HEK293T (cell line): Measurements from ENCODE around the gene ACVR2A.
A peak's percentile ranks its signal among the peaks of the same experiment; 100 is the strongest.

Source experiments
- CTCF ChIA-PET: fragments of 350-600 bp; formaldehyde crosslinking; extraction: SDS; loops from one replicate; lab custom pipeline; 2021; ENCODE audit warnings: antibody characterized with exemption, inconsistent platforms; lab: Yijun Ruan, JAX
- POLR2A ChIA-PET: fragments of 350-600 bp; formaldehyde crosslinking; extraction: SDS; loops from one replicate; lab custom pipeline; 2020; ENCODE audit warnings: antibody characterized with exemption, inconsistent platforms; lab: Yijun Ruan, JAX
- DNase-seq: peaks from one replicate; pipeline ENCODE4 v3.0.0; 2012; ENCODE audit warnings: mixed read lengths; ENCODE audit errors: extremely low spot score
- ARNT ChIP-seq: fragments of 450-650 bp; IDR thresholded peaks from 2 replicates; pipeline ENCODE4 v1.6.1; 2017; ENCODE audit warnings: mild to moderate bottlenecking
- BHLHE40 ChIP-seq: fragments of 450-650 bp; IDR thresholded peaks from 2 replicates; pipeline ENCODE4 v1.6.1; 2016; ENCODE audit warnings: mild to moderate bottlenecking, moderate library complexity, borderline replicate concordance
- CTBP1 ChIP-seq: fragments of 450-650 bp; IDR thresholded peaks from 2 replicates; pipeline ENCODE4 v1.6.1; 2016; ENCODE audit warnings: borderline replicate concordance
- ELF4 ChIP-seq: fragments of 450-650 bp; IDR thresholded peaks from 2 replicates; pipeline ENCODE4 v1.6.1; 2017; ENCODE audit warnings: antibody characterized with exemption
- FOXA1 ChIP-seq: fragments of 450-650 bp; IDR thresholded peaks from 2 replicates; pipeline ENCODE4 v1.6.1; 2016; ENCODE audit warnings: mild to moderate bottlenecking
- FOXK2 ChIP-seq: fragments of 450-650 bp; IDR thresholded peaks from 2 replicates; pipeline ENCODE4 v1.6.1; 2016; ENCODE audit warnings: mild to moderate bottlenecking
- FOXM1 ChIP-seq: fragments of 450-650 bp; IDR thresholded peaks from 2 replicates; pipeline ENCODE4 v1.6.1; 2017; ENCODE audit warnings: mild to moderate bottlenecking, borderline replicate concordance
- HDGF ChIP-seq: fragments of 450-650 bp; IDR thresholded peaks from 2 replicates; pipeline ENCODE4 v1.6.1; 2017; ENCODE audit warnings: antibody characterized with exemption, borderline replicate concordance
- L3MBTL2 ChIP-seq: fragments of 450-650 bp; conservative IDR thresholded peaks from 2 replicates; pipeline ENCODE4 v1.6.1; 2016; ENCODE audit warnings: mild to moderate bottlenecking
- LEF1 ChIP-seq: fragments of 450-650 bp; IDR thresholded peaks from 2 replicates; pipeline ENCODE4 v1.6.1; 2017; ENCODE audit warnings: mild to moderate bottlenecking, borderline replicate concordance
- NFRKB ChIP-seq: fragments of 450-650 bp; IDR thresholded peaks from 2 replicates; pipeline ENCODE4 v1.6.1; 2016; ENCODE audit warnings: mild to moderate bottlenecking, moderate library complexity
- SP1 ChIP-seq: fragments of 450-650 bp; IDR thresholded peaks from 2 replicates; pipeline ENCODE4 v1.6.1; 2017
- SUZ12 ChIP-seq: fragments of 450-650 bp; IDR thresholded peaks from 2 replicates; pipeline ENCODE4 v1.6.1; 2016; ENCODE audit warnings: mild to moderate bottlenecking
- TARDBP ChIP-seq: fragments of 450-650 bp; IDR thresholded peaks from 2 replicates; pipeline ENCODE4 v1.6.1; 2016
- ZNF384 ChIP-seq: fragments of 450-650 bp; IDR thresholded peaks from 2 replicates; pipeline ENCODE4 v1.6.1; 2016
- TF ChIP-seq, protein P1 (sequence below): fragments of 450-650 bp; IDR thresholded peaks from 2 replicates; pipeline ENCODE4 v1.6.1; 2016

ACVR2A gene

DNA sequence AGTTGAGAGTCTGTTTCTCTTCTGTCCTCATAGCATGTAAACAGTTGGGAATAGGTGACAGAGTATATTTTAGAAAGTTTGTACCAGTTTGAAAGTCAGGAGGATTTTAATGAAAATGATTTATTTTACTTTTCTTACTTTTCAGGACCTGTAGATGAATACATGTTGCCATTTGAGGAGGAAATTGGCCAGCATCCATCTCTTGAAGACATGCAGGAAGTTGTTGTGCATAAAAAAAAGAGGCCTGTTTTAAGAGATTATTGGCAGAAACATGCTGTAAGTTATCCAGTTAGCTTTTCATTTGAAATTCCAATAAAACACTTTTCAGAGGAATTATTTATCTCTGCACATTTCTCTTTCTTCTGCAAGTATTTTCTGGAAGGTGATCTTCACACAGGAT is 81.1 kb downstream of the ACVR2A start:
- CTCF ChIA-PET: no interaction called here

DNA sequence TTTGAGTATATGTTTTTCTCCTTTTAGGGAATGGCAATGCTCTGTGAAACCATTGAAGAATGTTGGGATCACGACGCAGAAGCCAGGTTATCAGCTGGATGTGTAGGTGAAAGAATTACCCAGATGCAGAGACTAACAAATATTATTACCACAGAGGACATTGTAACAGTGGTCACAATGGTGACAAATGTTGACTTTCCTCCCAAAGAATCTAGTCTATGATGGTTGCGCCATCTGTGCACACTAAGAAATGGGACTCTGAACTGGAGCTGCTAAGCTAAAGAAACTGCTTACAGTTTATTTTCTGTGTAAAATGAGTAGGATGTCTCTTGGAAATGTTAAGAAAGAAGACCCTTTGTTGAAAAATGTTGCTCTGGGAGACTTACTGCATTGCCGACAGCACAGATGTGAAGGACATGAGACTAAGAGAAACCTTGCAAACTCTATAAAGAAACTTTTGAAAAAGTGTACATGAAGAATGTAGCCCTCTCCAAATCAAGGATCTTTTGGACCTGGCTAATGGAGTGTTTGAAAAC is 82.3 kb downstream of the ACVR2A start:
- TF ChIP-seq, protein P1, sequence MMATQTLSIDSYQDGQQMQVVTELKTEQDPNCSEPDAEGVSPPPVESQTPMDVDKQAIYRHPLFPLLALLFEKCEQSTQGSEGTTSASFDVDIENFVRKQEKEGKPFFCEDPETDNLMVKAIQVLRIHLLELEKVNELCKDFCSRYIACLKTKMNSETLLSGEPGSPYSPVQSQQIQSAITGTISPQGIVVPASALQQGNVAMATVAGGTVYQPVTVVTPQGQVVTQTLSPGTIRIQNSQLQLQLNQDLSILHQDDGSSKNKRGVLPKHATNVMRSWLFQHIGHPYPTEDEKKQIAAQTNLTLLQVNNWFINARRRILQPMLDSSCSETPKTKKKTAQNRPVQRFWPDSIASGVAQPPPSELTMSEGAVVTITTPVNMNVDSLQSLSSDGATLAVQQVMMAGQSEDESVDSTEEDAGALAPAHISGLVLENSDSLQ: no peak
- TF ChIP-seq FOXA1 (no peak), ZNF384 (no peak), FOXK2 (no peak), LEF1 (no peak), CTBP1 (no peak), FOXM1 (no peak), ARNT (no peak), L3MBTL2 (no peak), NFRKB (no peak)
- CTCF ChIA-PET: no interaction called here
- POLR2A ChIA-PET: no interaction called here
- no peak for DNase-seq

More for the DNA sequence above, 81.1 kb downstream of the ACVR2A start:
- POLR2A ChIA-PET: no interaction called here
- DNase-seq: no peak
- TF ChIP-seq TARDBP: no peak
- TF ChIP-seq FOXM1: no peak
- TF ChIP-seq BHLHE40: no peak
- TF ChIP-seq NFRKB: no peak
- TF ChIP-seq LEF1: no peak
- no peak for TF ChIP-seq CTBP1
- no peak for TF ChIP-seq FOXA1
- TF ChIP-seq ARNT: no peak
- TF ChIP-seq L3MBTL2: no peak
- TF ChIP-seq ZNF384: no peak
- no peak for TF ChIP-seq ELF4
- no peak for TF ChIP-seq FOXK2
- TF ChIP-seq SP1: no peak

DNA sequence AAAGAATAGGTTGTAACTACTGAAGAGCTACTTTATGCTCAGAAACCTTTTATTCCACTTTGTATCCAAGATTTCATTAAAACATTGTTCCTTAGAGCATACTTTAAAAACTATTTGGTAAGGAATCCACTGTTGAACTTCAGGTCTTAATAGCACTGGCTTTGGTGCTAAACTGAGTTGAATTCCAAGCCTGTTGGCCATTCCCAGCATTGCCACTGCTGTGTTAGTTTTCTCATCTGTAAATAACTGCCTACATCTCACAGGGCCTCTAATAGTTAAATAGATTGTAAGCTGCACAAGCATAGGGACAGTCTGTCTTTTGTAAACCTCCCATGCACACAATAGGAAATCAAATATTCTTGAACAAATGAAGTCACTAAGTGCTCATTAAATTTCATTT is 89.1 kb downstream of the ACVR2A start:
- TF ChIP-seq SP1: no peak
- TF ChIP-seq SUZ12: no peak
- TF ChIP-seq, protein P1: no peak
- no peak for TF ChIP-seq LEF1
- TF ChIP-seq ARNT: no peak
- no peak for TF ChIP-seq BHLHE40
- no peak for TF ChIP-seq L3MBTL2
- TF ChIP-seq NFRKB: no peak
- TF ChIP-seq ZNF384: no peak
- no peak for TF ChIP-seq FOXK2
- ChIA-PET CTCF (no interaction called here), POLR2A (no interaction called here)
- no peak for DNase-seq

DNA sequence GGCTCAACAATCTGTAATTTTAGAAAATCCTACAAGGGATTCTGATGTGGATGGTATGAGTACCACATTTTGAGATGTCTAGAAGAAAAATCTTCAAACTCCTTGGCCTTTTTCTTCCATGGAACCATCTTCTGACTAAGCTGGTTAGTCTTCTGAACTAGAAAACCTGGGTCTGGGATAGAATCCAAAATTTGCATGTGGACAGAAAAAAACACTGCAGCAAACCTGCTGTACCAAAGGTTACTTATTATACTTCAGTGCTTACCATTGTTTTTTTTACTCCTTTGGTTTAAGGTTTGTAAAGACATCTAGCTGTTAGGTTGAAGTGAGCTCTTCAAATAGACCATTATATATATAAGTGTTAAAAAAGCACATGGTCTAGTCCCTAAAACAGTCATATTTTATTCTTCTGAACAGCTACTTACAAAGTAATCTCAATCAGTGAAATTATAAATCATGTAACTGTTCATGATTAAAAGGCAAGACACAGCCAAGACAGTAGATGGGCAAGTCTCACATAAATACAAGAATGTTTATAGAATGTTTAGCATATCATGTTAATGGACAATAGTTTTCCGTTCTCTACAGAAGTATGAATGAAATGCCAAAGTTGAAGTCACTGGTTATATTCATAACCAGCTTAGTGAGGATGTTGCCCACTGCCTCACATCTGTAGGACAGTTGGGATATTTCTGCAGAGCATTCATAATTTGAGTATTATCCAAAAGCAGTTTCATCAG is 90.2 kb downstream of the ACVR2A start:
- ChIA-PET CTCF (interaction anchor here (0.7 kb wide), 1 partner anchor 744 kb away, joined by 3 read pairs; no protein-coding TSS in a partner anchor), POLR2A (no interaction called here)
- no peak for TF ChIP-seq ARNT
- TF ChIP-seq CTBP1: no peak
- TF ChIP-seq, protein P1: no peak
- no peak for TF ChIP-seq TARDBP
- no peak for TF ChIP-seq NFRKB
- TF ChIP-seq BHLHE40: no peak
- no peak for TF ChIP-seq ZNF384
- TF ChIP-seq SP1: no peak
- no peak for TF ChIP-seq HDGF
- no peak for TF ChIP-seq ELF4
- no peak for TF ChIP-seq L3MBTL2
- TF ChIP-seq FOXA1: no peak
- TF ChIP-seq LEF1: no peak
- TF ChIP-seq FOXK2: no peak
- no peak for TF ChIP-seq FOXM1
- DNase-seq: no peak

DNA sequence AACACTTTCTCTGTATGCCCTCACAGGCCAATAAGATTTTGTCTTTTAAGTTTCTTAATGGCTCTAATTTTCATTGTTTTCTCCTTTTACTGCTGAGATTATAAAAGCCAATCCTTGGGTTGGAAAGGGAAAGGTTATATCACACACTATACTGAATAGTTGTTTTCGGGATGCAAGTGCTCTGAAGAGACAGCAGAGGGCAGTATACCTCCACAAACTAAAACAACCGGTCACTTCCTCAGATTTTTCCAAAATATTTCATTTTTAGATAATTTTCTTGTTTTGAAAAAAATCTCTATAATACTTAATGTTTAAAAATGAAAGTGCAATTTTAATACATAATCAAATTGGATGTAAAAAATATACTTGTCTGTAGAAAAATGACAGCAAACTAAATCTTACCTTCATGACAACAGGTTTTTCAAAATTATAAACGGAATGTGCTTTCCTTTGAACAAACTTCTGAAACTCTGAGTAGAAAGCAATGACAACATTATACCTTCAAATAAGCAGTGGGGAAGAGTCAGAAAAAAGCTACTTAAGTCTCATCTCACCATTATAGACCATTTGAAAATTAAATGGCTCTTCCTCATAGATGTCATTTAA is 93.0 kb downstream of the ACVR2A start:
- DNase-seq: peak; percentile 36
- ChIA-PET CTCF (interaction anchor here (1.2 kb wide), 1 partner anchor 572 kb away, joined by 4 read pairs; no protein-coding TSS in a partner anchor), POLR2A (no interaction called here)
- TF ChIP-seq SP1 (no peak), BHLHE40 (no peak), FOXA1 (no peak)

DNA sequence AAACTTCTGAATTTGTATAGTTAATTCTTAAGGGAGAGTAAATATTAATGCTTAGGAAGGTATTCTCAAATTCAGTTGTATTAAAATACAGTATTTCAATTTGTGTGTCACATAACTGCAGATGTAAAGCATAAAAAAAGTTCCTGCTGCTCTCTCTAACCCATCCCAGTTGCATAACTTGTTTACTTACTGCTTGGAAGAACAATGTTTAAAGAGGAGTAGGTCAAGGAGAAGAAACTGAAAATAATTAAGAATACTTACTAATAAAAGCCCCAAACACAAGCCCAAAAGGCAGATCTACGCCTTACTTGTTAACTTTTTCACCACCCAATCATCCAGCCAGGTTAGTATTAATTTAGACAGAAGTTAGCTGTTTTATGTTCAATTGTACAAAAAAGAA is 94.5 kb downstream of the ACVR2A start:
- TF ChIP-seq TARDBP: no peak
- no peak for TF ChIP-seq SP1
- no peak for TF ChIP-seq FOXA1
- no peak for TF ChIP-seq LEF1
- no peak for TF ChIP-seq ZNF384
- CTCF ChIA-PET: no interaction called here
- no peak for DNase-seq
- POLR2A ChIA-PET: no interaction called here
